Body of pancreas (tissue), 4 donors: ENCODE results near the gene STEAP2.

Experiments
- POLR2A ChIP-seq, 3 donors: fragments of 450-650 bp; IDR thresholded peaks; one replicate each; pipeline ENCODE4 v1.6.1; 2016; ENCODE audit warnings: antibody characterized with exemption in 3 of 3, mild to moderate bottlenecking in 2 of 3
- TF ChIP-seq, protein P1 (sequence below), 7 experiments: fragments of 450-650 bp in 4 of 7; fragments of 200-600 bp in 3 of 7; sonication (generic) in 3 of 7; IDR thresholded peaks; one replicate each; pipeline ENCODE4 v1.5.1; 2016 to 2019; ENCODE audit warnings: antibody characterized with exemption in 7 of 7

DNA sequence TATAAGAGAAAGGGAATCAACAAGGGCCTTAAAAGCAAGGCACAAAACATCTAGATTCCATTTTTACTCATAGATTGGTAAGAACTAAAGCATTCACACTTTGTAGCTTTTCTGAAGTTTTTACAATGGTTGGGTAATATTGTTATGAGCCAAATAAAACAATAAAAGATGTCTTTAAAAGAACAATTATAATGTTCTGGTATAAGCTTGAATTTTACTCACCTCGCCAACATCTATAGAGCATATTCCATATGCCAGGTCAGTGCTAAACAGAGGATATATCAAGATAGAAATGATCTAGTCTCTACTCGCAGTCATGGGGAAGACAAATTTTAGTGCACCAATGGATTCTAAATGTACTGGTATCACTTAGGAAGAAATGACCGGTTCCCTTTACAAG is 45.4 kb upstream of the STEAP2 start:
- no peak for TF ChIP-seq POLR2A (IDR thresholded peaks at IDR 0.05)
- TF ChIP-seq, protein P1, sequence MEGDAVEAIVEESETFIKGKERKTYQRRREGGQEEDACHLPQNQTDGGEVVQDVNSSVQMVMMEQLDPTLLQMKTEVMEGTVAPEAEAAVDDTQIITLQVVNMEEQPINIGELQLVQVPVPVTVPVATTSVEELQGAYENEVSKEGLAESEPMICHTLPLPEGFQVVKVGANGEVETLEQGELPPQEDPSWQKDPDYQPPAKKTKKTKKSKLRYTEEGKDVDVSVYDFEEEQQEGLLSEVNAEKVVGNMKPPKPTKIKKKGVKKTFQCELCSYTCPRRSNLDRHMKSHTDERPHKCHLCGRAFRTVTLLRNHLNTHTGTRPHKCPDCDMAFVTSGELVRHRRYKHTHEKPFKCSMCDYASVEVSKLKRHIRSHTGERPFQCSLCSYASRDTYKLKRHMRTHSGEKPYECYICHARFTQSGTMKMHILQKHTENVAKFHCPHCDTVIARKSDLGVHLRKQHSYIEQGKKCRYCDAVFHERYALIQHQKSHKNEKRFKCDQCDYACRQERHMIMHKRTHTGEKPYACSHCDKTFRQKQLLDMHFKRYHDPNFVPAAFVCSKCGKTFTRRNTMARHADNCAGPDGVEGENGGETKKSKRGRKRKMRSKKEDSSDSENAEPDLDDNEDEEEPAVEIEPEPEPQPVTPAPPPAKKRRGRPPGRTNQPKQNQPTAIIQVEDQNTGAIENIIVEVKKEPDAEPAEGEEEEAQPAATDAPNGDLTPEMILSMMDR (IDR thresholded peaks at IDR 0.05), result no peak
